ENCODE data around the gene WWC2.

The WWC2 gene

GRCh38 chr4:183098723-183099536 lies at the start of gene WWC2:
TSS of gene WWC2 (plus strand) at chr4:183099257. CDS start at chr4:183099492, 235 bp downstream.
- DNase-seq (ENCODE audit: low read depth): peak; percentile 53

GRCh38 chr4:183053681-183054080 lies 45.4 kb upstream of the WWC2 start:
- no peak for DNase-seq (ENCODE audit: low read depth)

GRCh38 chr4:183057255-183057654 lies 41.8 kb upstream of the WWC2 start:
- DNase-seq (ENCODE audit: low read depth): no peak

- no peak for DNase-seq (ENCODE audit: low read depth)
Observed at GRCh38 chr4:183059797-183060196, 39.3 kb upstream of the WWC2 start.

- DNase-seq (ENCODE audit: low read depth): no peak
Observed at GRCh38 chr4:183068502-183068901, 30.6 kb upstream of the WWC2 start.

GRCh38 chr4:183071222-183071621 lies 27.8 kb upstream of the WWC2 start:
- DNase-seq (ENCODE audit: low read depth): no peak

GRCh38 chr4:183072176-183072575 lies 26.9 kb upstream of the WWC2 start:
- no peak for DNase-seq (ENCODE audit: low read depth)

- DNase-seq (ENCODE audit: low read depth): no peak
Observed at GRCh38 chr4:183073838-183074145, 25.3 kb upstream of the WWC2 start.

- no peak for DNase-seq (ENCODE audit: low read depth)
Observed at GRCh38 chr4:183074288-183074990, 24.6 kb upstream of the WWC2 start.

GRCh38 chr4:183078634-183079033 lies 20.4 kb upstream of the WWC2 start:
- no peak for DNase-seq (ENCODE audit: low read depth)

- DNase-seq (ENCODE audit: low read depth): no peak
Observed at GRCh38 chr4:183080372-183081115, 18.5 kb upstream of the WWC2 start.

- DNase-seq (ENCODE audit: low read depth): no peak
Observed at GRCh38 chr4:183081116-183081469, 18.0 kb upstream of the WWC2 start.

GRCh38 chr4:183082053-183082452 lies 17.0 kb upstream of the WWC2 start:
- DNase-seq (ENCODE audit: low read depth): no peak

GRCh38 chr4:183094393-183095198 lies 4.5 kb upstream of the WWC2 start:
- no peak for DNase-seq (ENCODE audit: low read depth)

GRCh38 chr4:183095199-183095512 lies 3.9 kb upstream of the WWC2 start:
- DNase-seq (ENCODE audit: low read depth): no peak

- DNase-seq (ENCODE audit: low read depth): no peak
Observed at GRCh38 chr4:183096276-183096965, 2.6 kb upstream of the WWC2 start.

GRCh38 chr4:183097231-183098018 lies 1.6 kb upstream of the WWC2 start:
- DNase-seq (ENCODE audit: low read depth): no peak

GRCh38 chr4:183098019-183098722 lies 886 bp upstream of the WWC2 start:
- no peak for DNase-seq (ENCODE audit: low read depth)

- no peak for DNase-seq (ENCODE audit: low read depth)
Observed at GRCh38 chr4:183099537-183100297, 660 bp downstream of the WWC2 start.

- DNase-seq (ENCODE audit: low read depth): no peak
Observed at GRCh38 chr4:183100298-183100599, 1.2 kb downstream of the WWC2 start.

All from stimulated activated CD4-positive, alpha-beta T cell treated with anti-CD3 and anti-CD28 coated beads, Interleukin-2, amount 100 ng/mL, for 4 hours (primary cell).